Heart left ventricle (tissue), 16 donors: ENCODE measurements around the gene MRFAP1. TPM values are rescaled to one million over a fixed set of nuclear protein-coding genes. Genes with fewer than 3 reads are reported as not detected.

Source experiments
- ATAC-seq, 4 donors: fragments of 200-7000 bp; cut with Tn5 transposase; one replicate each; pipeline ENCODE4 v1.9.1; 2020 to 2022; ENCODE audit warnings: moderate library complexity in 4 of 4, mild to moderate bottlenecking in 3 of 4, moderate number of reproducible peaks in 1 of 4
- DNase-seq, 5 donors: peaks; one replicate each; pipeline ENCODE4 v3.0.0-alpha.2; 2020
- H3K27ac ChIP-seq, 12 donors: fragments of 200-600 bp; sonication (generic) in 4 of 12; one replicate each; pipeline versions ENCODE4 v1.5.0 to v1.8.0; 2016 to 2022; ENCODE audit warnings: mild to moderate bottlenecking in 2 of 12
- H3K27me3 ChIP-seq, 9 donors: fragments of 200-600 bp; sonication (generic) in 2 of 9; one replicate each; pipeline versions ENCODE4 v1.5.1 to v1.8.0; 2016 to 2022; ENCODE audit warnings: mild to moderate bottlenecking in 3 of 9
- H3K36me3 ChIP-seq, 9 donors: fragments of 200-600 bp; sonication (generic) in 2 of 9; one replicate each; pipeline versions ENCODE4 v1.5.0 to v1.8.0; 2018 to 2022; ENCODE audit warnings: mild to moderate bottlenecking in 2 of 9
- H3K4me1 ChIP-seq, 12 donors: fragments of 200-600 bp; sonication (generic) in 4 of 12; one replicate each; pipeline versions ENCODE4 v1.5.0 to v1.8.0; 2016 to 2022; ENCODE audit warnings: mild to moderate bottlenecking in 3 of 12
- H3K4me3 ChIP-seq, 12 donors: fragments of 200-600 bp; sonication (generic) in 4 of 12; one replicate each; pipeline versions ENCODE4 v1.5.0 to v1.8.0; 2017 to 2022; ENCODE audit warnings: mild to moderate bottlenecking in 9 of 12, moderate library complexity in 4 of 12
- H3K9me3 ChIP-seq, 12 donors: fragments of 200-600 bp; sonication (generic) in 4 of 12; one replicate each; pipeline versions ENCODE4 v1.5.0 to v1.8.0; 2016 to 2022; ENCODE audit warnings: mild to moderate bottlenecking in 1 of 12
- POLR2A ChIP-seq, 2 donors: fragments of 450-650 bp; IDR thresholded peaks; one replicate each; pipeline ENCODE4 v1.6.1; 2017; ENCODE audit warnings: antibody characterized with exemption in 2 of 2, mild to moderate bottlenecking in 2 of 2, moderate library complexity in 2 of 2
- WGBS, 4 donors: extraction: QIAGEN DNeasy Blood & Tissue Kit in 2 of 4; methylation state at CpG; one replicate each; pipeline versions ENCODE4 v1.1.5 to v1.1.7; 2013 to 2018; 5-methylcytosine and 5-hydroxymethylcytosine counted together
- intact Hi-C, 10 donors: fragments of 100-400 bp; cut with DNase I; formaldehyde crosslinking; loops; one replicate each; pipeline versions ENCODE4 v1.11.1 to v1.14.2; 2022
- polyA plus RNA-seq, 2 donors: library from polyadenylated mRNA; stranded (reverse); fragments of 200-250 nt; gene quantifications; one replicate each; pipeline ENCODE4 v1.2.3, GENCODE V29; 2013
- total RNA-seq, 9 donors: library from RNA; depleted of rRNA in 2 of 9; stranded (reverse); fragments of >200 nt in 2 of 9; fragmentation: NEBNext Ultra II Directional in 3 of 9; extraction: Animal tissue kit (Norgen Biotek cat#: 25700) in 3 of 9; gene quantifications; one replicate each; pipeline versions ENCODE4 v1.1.0 to v1.2.4, GENCODE V29; 2016 to 2023
- TF ChIP-seq, protein P1 (sequence below), 12 donors: fragments of 200-600 bp; sonication (generic) in 4 of 12; IDR thresholded peaks; one replicate each; pipeline versions ENCODE4 v1.5.0 to v1.8.0; 2018 to 2022; ENCODE audit warnings: antibody characterized with exemption in 12 of 12, mild to moderate bottlenecking in 5 of 12
- donor health status: ischemic (EF 13 %, LVEDD 7.1; RV severe dilation, severe dysfunction).
- donor health status: healthy with polysubstance abuse.
- donor health status: DM: no; HTN: yes; CAD: no.
- donor health status: DM: no; HTN: no; CAD: no.
- donor health status: ischemic (EF 25% LVEDD 6.9; RV normal size, moderate dysfunction).
- donor health status: ischemic (EF 25% LVEDD 5.7; RV mildly dilated, moderate dysfunction).
- donor health status: healthy.
- donor health status: DM: yes; HTN: yes; CAD: no.
- donor health status: ischemic (EF 35%, LVEDD 5.7; RV mildly dilated, moderate dysfunction).
- donor health status: nonischemic (EF 11% LVEDD 7.7; RV severe dilation, severe dysfunction).
- donor health status: DM: yes; HTN: yes; CAD: no.
- donor health status: PGD.
- donor health status: ischemic (EF 29% LVEDD 5.4; RV normal size, mild dysfunction).
- donor health status: nonischemic (EF 23%, LVEDD 6.1; RV moderate dilation, normal function).

MRFAP1 gene
- total and polyA plus RNA-seq, 11 donors = 162 to 514 (median 239) TPM

DNA sequence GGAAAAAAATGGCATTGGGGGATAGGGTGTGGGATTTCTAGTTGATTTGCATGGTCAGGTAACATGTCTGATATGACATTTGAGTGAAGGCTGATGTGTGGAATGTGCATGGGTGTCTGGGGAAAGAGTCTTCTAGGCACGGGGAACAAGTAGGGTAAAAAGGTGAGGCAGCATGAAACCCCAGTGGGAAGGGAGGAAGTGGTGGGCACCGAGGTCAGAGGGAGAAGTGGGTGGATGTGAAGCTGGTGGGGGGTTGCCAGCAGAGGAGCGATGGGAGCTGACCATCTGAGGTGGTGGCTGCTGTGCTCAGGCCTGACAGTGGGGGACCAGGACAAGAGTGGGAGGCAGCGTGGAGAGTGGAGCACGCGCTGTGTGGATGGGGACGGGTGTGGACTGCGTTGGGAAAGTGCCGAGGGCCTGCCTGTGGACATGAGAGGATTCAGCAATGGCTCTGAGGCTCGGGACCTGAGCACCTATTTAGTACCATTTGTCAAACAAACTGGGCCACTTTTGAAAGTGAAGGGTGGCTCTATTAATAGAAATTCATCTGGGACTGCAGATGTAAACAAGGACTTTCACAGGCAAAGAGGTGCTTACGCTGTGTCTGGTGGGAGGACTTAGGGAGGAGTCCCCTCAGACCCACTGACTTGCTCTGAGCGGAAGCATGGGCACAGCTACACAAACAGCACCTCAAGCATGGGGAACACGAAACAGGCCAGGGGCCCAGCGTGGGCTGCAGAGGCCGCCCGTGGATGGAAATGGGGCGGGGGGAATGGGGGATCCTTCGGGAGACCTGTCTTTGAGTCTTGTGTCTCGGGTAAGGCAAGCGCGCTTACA lies 36.5 kb downstream of the MRFAP1 start:
- H3K27ac ChIP-seq = peak overlapping the region in 1 of 12 donors; percentile 19
- H3K9me3 ChIP-seq = no peaks in the 10 kb centered on the region
- 79 to 83% (median 82%) methylated on average over 21 of the region's 21 CpGs for WGBS, 4 donors
- DNase-seq (no peak), ATAC-seq (no peak)
- intact Hi-C loops = no loop called here
- H3K4me1 ChIP-seq = peaks cover 3 to 41% (median 30%) of the 10 kb centered on the region in 12 donors
- H3K4me3 ChIP-seq = no peak overlapping the region
- no peaks in the 10 kb centered on the region for H3K27me3 ChIP-seq
- H3K36me3 ChIP-seq = peaks cover 0 to 13% (median 8%) of the 10 kb centered on the region in 9 donors
- TF ChIP-seq, protein P1, sequence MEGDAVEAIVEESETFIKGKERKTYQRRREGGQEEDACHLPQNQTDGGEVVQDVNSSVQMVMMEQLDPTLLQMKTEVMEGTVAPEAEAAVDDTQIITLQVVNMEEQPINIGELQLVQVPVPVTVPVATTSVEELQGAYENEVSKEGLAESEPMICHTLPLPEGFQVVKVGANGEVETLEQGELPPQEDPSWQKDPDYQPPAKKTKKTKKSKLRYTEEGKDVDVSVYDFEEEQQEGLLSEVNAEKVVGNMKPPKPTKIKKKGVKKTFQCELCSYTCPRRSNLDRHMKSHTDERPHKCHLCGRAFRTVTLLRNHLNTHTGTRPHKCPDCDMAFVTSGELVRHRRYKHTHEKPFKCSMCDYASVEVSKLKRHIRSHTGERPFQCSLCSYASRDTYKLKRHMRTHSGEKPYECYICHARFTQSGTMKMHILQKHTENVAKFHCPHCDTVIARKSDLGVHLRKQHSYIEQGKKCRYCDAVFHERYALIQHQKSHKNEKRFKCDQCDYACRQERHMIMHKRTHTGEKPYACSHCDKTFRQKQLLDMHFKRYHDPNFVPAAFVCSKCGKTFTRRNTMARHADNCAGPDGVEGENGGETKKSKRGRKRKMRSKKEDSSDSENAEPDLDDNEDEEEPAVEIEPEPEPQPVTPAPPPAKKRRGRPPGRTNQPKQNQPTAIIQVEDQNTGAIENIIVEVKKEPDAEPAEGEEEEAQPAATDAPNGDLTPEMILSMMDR (IDR thresholded peaks at IDR 0.05) = no peak

DNA sequence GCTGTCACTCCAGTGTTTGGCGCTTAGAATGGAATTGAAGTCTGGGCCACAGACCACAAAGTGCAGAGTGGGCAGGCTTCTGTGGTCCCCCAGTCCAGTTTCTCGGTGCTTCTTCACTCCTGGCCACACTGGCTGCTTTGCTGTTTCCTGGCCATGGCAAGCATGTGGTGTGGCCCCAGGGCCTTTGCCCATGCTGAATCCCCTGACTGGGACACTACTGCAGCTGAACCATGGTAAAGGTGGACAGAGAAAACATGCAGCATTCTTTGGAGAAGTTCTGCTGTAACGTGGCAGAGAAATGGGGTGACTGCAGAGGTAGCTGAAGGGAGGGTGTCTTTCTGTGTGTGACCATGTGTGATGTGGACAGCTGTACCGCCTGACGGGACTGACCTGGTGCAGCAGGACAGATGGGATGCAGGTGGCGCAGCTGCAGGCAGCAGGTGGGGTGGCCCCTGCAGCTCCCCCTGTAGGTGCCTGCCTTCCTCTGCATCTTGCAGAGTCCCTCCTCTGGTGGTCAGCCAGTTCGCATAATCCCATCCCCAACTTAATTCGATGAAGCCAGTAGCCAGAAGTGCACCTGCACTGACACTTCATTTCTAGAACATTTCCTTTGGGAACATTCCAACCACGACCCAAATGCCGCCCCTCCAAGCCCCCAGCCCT lies 40.0 kb downstream of the MRFAP1 start:
- H3K27ac ChIP-seq = no peak overlapping the region
- 79 to 87% (median 85%) methylated on average over 9 to 10 of the region's 10 CpGs for WGBS, 4 donors

DNA sequence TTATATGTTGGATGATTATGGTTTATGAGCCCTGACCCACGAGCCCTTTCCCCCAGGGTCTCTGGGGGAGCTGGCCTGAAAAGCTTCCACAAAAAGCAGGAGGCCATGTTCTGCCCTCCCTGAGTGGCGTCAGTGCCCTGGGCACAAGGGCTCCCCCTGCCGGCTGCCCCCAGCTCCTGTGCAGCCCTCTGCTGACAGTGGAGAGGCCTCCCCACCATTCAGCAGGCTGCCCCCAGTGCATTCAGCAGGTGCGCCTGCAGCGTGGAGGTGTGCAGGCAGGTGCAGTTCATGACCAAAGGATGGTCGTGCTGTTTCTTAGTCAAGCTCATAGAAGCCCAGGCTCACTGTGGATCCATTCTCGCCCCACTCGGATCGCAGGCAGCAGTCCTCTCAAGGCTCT lies 40.7 kb downstream of the MRFAP1 start:
- intact Hi-C loops = no loop called here
- DNase-seq (no peak), ATAC-seq (peak in 1 of 4 donors; percentile 18)
- Histone ChIP-seq H3K9me3 (no peaks in the 10 kb centered on the region), H3K27me3 (no peaks in the 10 kb centered on the region), H3K4me3 (no peak overlapping the region), H3K27ac (no peak overlapping the region), H3K36me3 (peaks cover 0 to 6% (median 0%) of the 10 kb centered on the region in 9 donors), H3K4me1 (peaks cover 0 to 16% (median 13%) of the 10 kb centered on the region in 12 donors)
- TF ChIP-seq, protein P1 (IDR thresholded peaks at IDR 0.05) = peak in 1 of 12 donors; percentile 4
- TF ChIP-seq POLR2A (IDR thresholded peaks at IDR 0.05) = no peak
- 83 to 91% (median 89%) methylated on average over 8 to 9 of the region's 9 CpGs for WGBS, 4 donors

More for the DNA sequence above, 40.0 kb downstream of the MRFAP1 start:
- TF ChIP-seq, protein P1 (IDR thresholded peaks at IDR 0.05) = no peak
- no peak for TF ChIP-seq POLR2A (IDR thresholded peaks at IDR 0.05)
- H3K36me3 ChIP-seq = peaks cover 0 to 13% (median 7%) of the 10 kb centered on the region in 9 donors
- H3K9me3 ChIP-seq = no peaks in the 10 kb centered on the region
- H3K4me1 ChIP-seq = peaks cover 0 to 23% (median 20%) of the 10 kb centered on the region in 12 donors
- intact Hi-C loops = no loop called here
- ATAC-seq (no peak), DNase-seq (no peak)
- H3K4me3 ChIP-seq = no peak overlapping the region
- no peaks in the 10 kb centered on the region for H3K27me3 ChIP-seq
